ENCODE results near the gene SLC22A5. TPM values are rescaled to one million over a fixed set of nuclear protein-coding genes. Genes with fewer than 3 reads are reported as not detected.

SLC22A5 gene
- total and polyA plus RNA-seq, 9 of the 15 experiments (the other 6 are each of a cell fraction or from before 2014, with no cell fraction given) = 3.0 to 16.6 (median 8.3) TPM

- 0 out of 5 replicates have a peak, but pooled peaks cover 0 to 5% of the 10 kb centered on the region in 2 experiments for H3K4me1 ChIP-seq (replicated peaks in 1 of 2; ENCODE audit: control insufficient read depth in 2 of 2, insufficient read depth in 2 of 2, low read length in 2 of 2)
- no peak overlapping the region for H3K4me3 ChIP-seq
- CTCF ChIA-PET (ENCODE audit: low intra/inter-chr PET ratio) = no interaction called here
- intact Hi-C loops (cut with micrococcal nuclease) (loop anchor here (10.0 kb wide), 2 partner anchors 195 to 315 kb away; partner anchors contain the start of gene IL3), in situ Hi-C loops (cut with MboI) (loop anchor here (10.0 to 25.0 kb wide), 2 partner anchors 115 to 318 kb away; partner anchors contain the start of genes CSF2, IL3 and IRF1)
- no peak for TF ChIP-seq COPS2 (conservative IDR thresholded peaks at IDR 0.05)
- H3K4me2 ChIP-seq (ENCODE audit: insufficient read depth, low read length) = no peak overlapping the region
- FAIRE-seq = no peak
- H3K79me2 ChIP-seq (ENCODE audit: control insufficient read depth, insufficient read depth, low read length) = no peaks in the 10 kb centered on the region
- no peak overlapping the region for H3K27ac ChIP-seq (ENCODE audit: extremely low read depth, low read depth, low read length)
- H3K27me3 ChIP-seq (ENCODE audit: control insufficient read depth in 2 of 2, insufficient read depth in 2 of 2, low read length in 2 of 2) = no peaks in the 10 kb centered on the region
- 0 out of 2 replicates have a peak, but pooled peaks cover 3% of the 10 kb centered on the region for H4K20me1 ChIP-seq (replicated peaks; ENCODE audit: control insufficient read depth, insufficient read depth, low read length)
- no peaks in the 10 kb centered on the region for H3K9me1 ChIP-seq (ENCODE audit: control insufficient read depth, insufficient read depth, low read length)
- H2AFZ ChIP-seq (ENCODE audit: low read depth, low read length) = no peak overlapping the region
- H3K9ac ChIP-seq (ENCODE audit: insufficient read depth in 1 of 2, low read depth in 2 of 2, low read length in 2 of 2) = no peak overlapping the region
- no peak for ATAC-seq
- POLR2A ChIA-PET = no interaction called here
- 80% methylated on average over 6 of the region's 6 CpGs for WGBS (ENCODE audit: insufficient coverage, low coverage, missing lambda C conversion rate)
- peaks cover 48% of the 10 kb centered on the region for H3K36me3 ChIP-seq (ENCODE audit: control insufficient read depth, insufficient read depth, low read length)
- no TSS peak for BruUV-seq (replicated peaks)
- no peak for DNase-seq (ENCODE audit: extremely low read depth in 1 of 4, low spot score in 3 of 4)
- H3K9me3 ChIP-seq (replicated peaks; ENCODE audit: control insufficient read depth, insufficient read depth, low read depth, low read length) = no peaks in the 10 kb centered on the region
Observed at GRCh38 chr5:132380047-132380446, 10.5 kb downstream of the SLC22A5 start.

- no peak overlapping the region for H3K27ac ChIP-seq (ENCODE audit: extremely low read depth, low read depth, low read length)
- no peaks in the 10 kb centered on the region for H3K79me2 ChIP-seq (ENCODE audit: control insufficient read depth, insufficient read depth, low read length)
- H3K4me1 ChIP-seq (replicated peaks in 1 of 2; ENCODE audit: control insufficient read depth in 2 of 2, insufficient read depth in 2 of 2, low read length in 2 of 2) = 0 out of 5 replicates have a peak, but pooled peaks cover 0 to 5% of the 10 kb centered on the region in 2 experiments
- no TSS peak for BruUV-seq (replicated peaks)
- H3K4me2 ChIP-seq (ENCODE audit: insufficient read depth, low read length) = no peak overlapping the region
- intact Hi-C loops (cut with micrococcal nuclease) (loop anchor here (10.0 kb wide), 2 partner anchors 196 to 316 kb away; partner anchors contain the start of gene IL3), in situ Hi-C loops (cut with MboI) (loop anchor here (10.0 to 25.0 kb wide), 2 partner anchors 114 to 318 kb away; partner anchors contain the start of genes CSF2, IL3 and IRF1)
- no peaks in the 10 kb centered on the region for H3K9me1 ChIP-seq (ENCODE audit: control insufficient read depth, insufficient read depth, low read length)
- H3K36me3 ChIP-seq (ENCODE audit: control insufficient read depth, insufficient read depth, low read length) = peaks cover 50% of the 10 kb centered on the region
- TF ChIP-seq STAT5A (IDR thresholded peaks at IDR 0.05; ENCODE audit: borderline replicate concordance, low read length) = no peak
- TF ChIP-seq BRF1 (IDR thresholded peaks at IDR 0.05; ENCODE audit: borderline replicate concordance, extremely low read depth, insufficient read length) = no peak
- no peak for TF ChIP-seq SPI1 (IDR thresholded peaks at IDR 0.05; ENCODE audit: borderline replicate concordance, low read depth, low read length)
- no peak for TF ChIP-seq ZNF764 (CRISPR knock-in tag; IDR thresholded peaks at IDR 0.05; ENCODE audit: low read depth)
- TF ChIP-seq SMARCB1 (IDR thresholded peaks at IDR 0.05; ENCODE audit: insufficient read length, low read depth) = no peak
- TF ChIP-seq ZNF23 (CRISPR knock-in tag; IDR thresholded peaks at IDR 0.05) = no peak
- no peak for TF ChIP-seq ZNF655 (CRISPR knock-in tag; IDR thresholded peaks at IDR 0.05)
- TF ChIP-seq ZBTB43 (CRISPR knock-in tag; IDR thresholded peaks at IDR 0.05) = no peak
- no peak for TF ChIP-seq ARHGAP35 (IDR thresholded peaks at IDR 0.05; ENCODE audit: partially characterized antibody)
- TF ChIP-seq ARID2 (IDR thresholded peaks at IDR 0.05) = no peak
- TF ChIP-seq GATA2 (CRISPR knock-in tag; IDR thresholded peaks at IDR 0.05) = no peak
- DNase-seq (ENCODE audit: extremely low read depth in 1 of 4, low spot score in 3 of 4) (no peak), ATAC-seq (no peak), FAIRE-seq (peak; percentile 29)
- CTCF ChIA-PET (ENCODE audit: low intra/inter-chr PET ratio) = no interaction called here
- no peak overlapping the region for H3K9ac ChIP-seq (ENCODE audit: insufficient read depth in 1 of 2, low read depth in 2 of 2, low read length in 2 of 2)
- POLR2A ChIA-PET = interaction anchor here (0.5 to 1.4 kb wide), 2 partner anchors 12 to 1537 kb away, joined by 3 read pairs; partner anchors contain the start of gene SLC22A5
- WGBS (ENCODE audit: insufficient coverage, low coverage, missing lambda C conversion rate) = 40% methylated on average over 2 of the region's 2 CpGs
- 0 out of 2 replicates have a peak, but pooled peaks cover 3% of the 10 kb centered on the region for H4K20me1 ChIP-seq (replicated peaks; ENCODE audit: control insufficient read depth, insufficient read depth, low read length)
- H2AFZ ChIP-seq (ENCODE audit: low read depth, low read length) = no peak overlapping the region
- no peaks in the 10 kb centered on the region for H3K9me3 ChIP-seq (replicated peaks; ENCODE audit: control insufficient read depth, insufficient read depth, low read depth, low read length)
- no peak overlapping the region for H3K4me3 ChIP-seq
- no peaks in the 10 kb centered on the region for H3K27me3 ChIP-seq (ENCODE audit: control insufficient read depth in 2 of 2, insufficient read depth in 2 of 2, low read length in 2 of 2)
Observed at GRCh38 chr5:132380741-132381140, 11.2 kb downstream of the SLC22A5 start.
